ENCODE results near the gene SSH2.
"Not testable (repeated sequence)": the region's sequence is repeated elsewhere in the genome, so short reads cannot be mapped to it uniquely, and the experiment has no call there.

Gene SSH2

GRCh38 chr17:29659155-29659554 lies 270.9 kb downstream of the SSH2 start:
- Histone ChIP-seq H3K9me3 (ENCODE audit: low read length) (no peaks in the 10 kb centered on the region), H2AFZ (ENCODE audit: low read depth, low read length) (no peak overlapping the region), H3K4me1 (ENCODE audit: insufficient read depth, low read length) (no peaks in the 10 kb centered on the region), H3K36me3 (ENCODE audit: insufficient read depth, low read length) (peaks cover 4% of the 10 kb centered on the region), H3K4me3 (ENCODE audit: low read length) (no peak overlapping the region), H3K27me3 (ENCODE audit: insufficient read depth, low read length) (no peaks in the 10 kb centered on the region)

DNA sequence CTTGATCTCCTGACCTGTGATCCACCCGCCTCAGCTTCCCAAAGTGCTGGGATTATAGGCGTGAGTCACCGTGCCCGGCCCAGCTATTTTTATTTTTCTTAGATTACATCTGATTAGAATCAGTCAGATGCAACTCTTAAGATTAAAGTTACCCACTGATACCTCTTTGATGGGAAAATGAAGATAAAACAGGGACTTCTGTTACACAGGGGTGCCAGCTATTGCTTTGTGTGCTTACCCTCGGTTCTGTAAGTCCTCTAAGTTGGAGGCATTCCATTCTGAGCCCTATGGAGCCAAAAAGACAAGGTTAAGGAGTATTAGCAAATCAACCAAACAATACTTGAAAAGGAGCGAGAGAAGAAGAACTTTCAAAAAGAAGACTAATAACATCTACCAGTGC lies 274.7 kb downstream of the SSH2 start:
- no peaks in the 10 kb centered on the region for H3K9me3 ChIP-seq (ENCODE audit: low read length)
- H2AFZ ChIP-seq (ENCODE audit: low read depth, low read length), result no peak overlapping the region
- H3K27me3 ChIP-seq (ENCODE audit: insufficient read depth, low read length), result no peaks in the 10 kb centered on the region
- H3K36me3 ChIP-seq (ENCODE audit: insufficient read depth, low read length), result peaks cover 6% of the 10 kb centered on the region
- no peak overlapping the region for H3K4me3 ChIP-seq (ENCODE audit: low read length)
- H3K4me1 ChIP-seq (ENCODE audit: insufficient read depth, low read length), result no peaks in the 10 kb centered on the region

DNA sequence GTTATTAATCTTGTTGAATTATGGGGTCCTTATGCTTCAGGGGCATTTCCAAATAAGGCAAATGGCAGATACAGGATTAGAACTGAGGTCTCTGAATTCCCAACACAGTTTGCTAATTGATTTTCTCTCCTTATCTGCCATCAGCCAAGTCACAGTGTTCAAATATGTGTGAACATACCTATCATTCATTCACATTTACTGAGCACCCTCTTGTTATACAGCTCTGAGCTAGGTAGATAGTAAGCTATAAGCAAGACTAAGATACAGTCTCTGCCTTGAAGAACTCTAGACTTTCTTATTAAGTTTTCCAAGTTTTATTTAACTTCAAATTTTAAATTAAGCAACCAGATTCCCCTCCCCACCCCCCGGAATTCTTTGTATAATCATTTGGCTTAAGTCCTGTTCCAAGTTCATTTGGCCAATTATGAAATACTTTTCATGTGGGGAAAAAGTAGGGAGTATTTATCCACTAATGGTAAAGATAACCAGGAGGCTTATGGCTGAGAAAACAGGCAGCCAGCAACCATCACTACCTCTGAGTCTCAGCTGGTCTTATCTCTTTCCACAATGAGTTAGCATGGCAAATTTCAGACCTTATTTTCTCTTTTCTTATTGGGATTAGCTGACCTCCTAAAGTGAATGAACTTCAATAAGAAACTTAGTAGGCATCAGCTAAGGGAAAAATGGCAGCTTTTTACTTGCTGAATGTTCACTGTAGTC lies 275.9 kb downstream of the SSH2 start:
- no peak overlapping the region for H2AFZ ChIP-seq (ENCODE audit: low read depth, low read length)
- H3K9me3 ChIP-seq (ENCODE audit: low read length), result no peaks in the 10 kb centered on the region
- H3K36me3 ChIP-seq (ENCODE audit: insufficient read depth, low read length), result peaks cover 9% of the 10 kb centered on the region
- no peaks in the 10 kb centered on the region for H3K4me1 ChIP-seq (ENCODE audit: insufficient read depth, low read length)
- no peak overlapping the region for H3K4me3 ChIP-seq (ENCODE audit: low read length)
- no peaks in the 10 kb centered on the region for H3K27me3 ChIP-seq (ENCODE audit: insufficient read depth, low read length)

GRCh38 chr17:29652976-29653375 lies 277.1 kb downstream of the SSH2 start:
- H3K27me3 ChIP-seq (ENCODE audit: insufficient read depth, low read length), result no peaks in the 10 kb centered on the region
- H3K4me1 ChIP-seq (ENCODE audit: insufficient read depth, low read length), result no peaks in the 10 kb centered on the region
- H3K36me3 ChIP-seq (ENCODE audit: insufficient read depth, low read length), result peaks cover 9% of the 10 kb centered on the region

DNA sequence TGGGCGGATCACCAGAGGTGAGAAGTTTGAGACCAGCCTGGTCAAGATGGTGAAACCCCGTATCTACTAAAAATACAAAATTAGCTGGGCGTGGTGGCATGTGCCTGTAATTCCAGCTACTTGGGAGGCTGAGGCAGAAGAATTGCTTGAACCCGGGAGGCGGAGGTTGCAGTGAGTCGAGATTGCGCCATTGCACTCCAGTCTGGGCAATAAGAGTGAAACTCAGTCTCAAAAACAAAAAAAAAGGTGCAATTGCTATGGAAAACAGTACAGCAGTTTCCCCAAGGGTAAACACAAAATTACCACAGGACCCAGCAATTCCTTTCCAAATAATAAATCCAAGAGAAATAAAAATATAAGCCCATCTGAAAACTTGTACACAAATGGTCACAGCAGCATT lies 278.1 kb downstream of the SSH2 start:
- not testable (repeated sequence) for H2AFZ ChIP-seq (ENCODE audit: low read depth, low read length); H3K9me3 ChIP-seq (ENCODE audit: low read length); H3K4me1 ChIP-seq (ENCODE audit: insufficient read depth, low read length); H3K27me3 ChIP-seq (ENCODE audit: insufficient read depth, low read length); H3K36me3 ChIP-seq (ENCODE audit: insufficient read depth, low read length); H3K4me3 ChIP-seq (ENCODE audit: low read length)

More at GRCh38 chr17:29652976-29653375, 277.1 kb downstream of the SSH2 start:
- Histone ChIP-seq H3K4me3 (ENCODE audit: low read length) (no peak overlapping the region), H2AFZ (ENCODE audit: low read depth, low read length) (no peak overlapping the region), H3K9me3 (ENCODE audit: low read length) (no peaks in the 10 kb centered on the region)

GRCh38 chr17:29650396-29650795 lies 279.6 kb downstream of the SSH2 start:
- H3K4me3 ChIP-seq (ENCODE audit: low read length), result no peak overlapping the region
- peaks cover 9% of the 10 kb centered on the region for H3K36me3 ChIP-seq (ENCODE audit: insufficient read depth, low read length)
- no peaks in the 10 kb centered on the region for H3K4me1 ChIP-seq (ENCODE audit: insufficient read depth, low read length)
- H2AFZ ChIP-seq (ENCODE audit: low read depth, low read length), result no peak overlapping the region
- no peaks in the 10 kb centered on the region for H3K27me3 ChIP-seq (ENCODE audit: insufficient read depth, low read length)
- H3K9me3 ChIP-seq (ENCODE audit: low read length), result no peaks in the 10 kb centered on the region

DNA sequence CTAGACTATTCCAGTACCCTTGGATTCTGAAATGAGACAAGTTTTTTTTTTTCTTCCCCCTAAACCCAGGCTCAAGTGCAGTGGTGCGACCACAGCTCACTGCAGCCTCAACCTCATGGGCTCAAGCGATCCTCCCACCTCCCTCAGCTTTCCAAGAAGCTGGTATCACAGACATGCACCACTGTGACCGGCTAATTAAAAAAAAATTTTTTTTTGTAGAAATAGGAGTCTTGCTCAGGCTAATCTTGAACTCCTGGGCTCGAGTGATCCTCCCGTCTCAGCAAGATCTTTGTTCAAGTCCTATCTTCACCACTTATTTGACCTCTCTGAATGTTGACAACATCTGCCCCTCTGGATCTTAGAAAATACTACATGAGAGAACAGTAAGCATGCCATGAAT lies 280.7 kb downstream of the SSH2 start:
- Histone ChIP-seq H3K4me3 (ENCODE audit: low read length) (no peak overlapping the region), H3K9me3 (ENCODE audit: low read length) (no peaks in the 10 kb centered on the region), H3K27me3 (ENCODE audit: insufficient read depth, low read length) (no peaks in the 10 kb centered on the region), H3K4me1 (ENCODE audit: insufficient read depth, low read length) (no peaks in the 10 kb centered on the region), H2AFZ (ENCODE audit: low read depth, low read length) (no peak overlapping the region), H3K36me3 (ENCODE audit: insufficient read depth, low read length) (peaks cover 6% of the 10 kb centered on the region)

DNA sequence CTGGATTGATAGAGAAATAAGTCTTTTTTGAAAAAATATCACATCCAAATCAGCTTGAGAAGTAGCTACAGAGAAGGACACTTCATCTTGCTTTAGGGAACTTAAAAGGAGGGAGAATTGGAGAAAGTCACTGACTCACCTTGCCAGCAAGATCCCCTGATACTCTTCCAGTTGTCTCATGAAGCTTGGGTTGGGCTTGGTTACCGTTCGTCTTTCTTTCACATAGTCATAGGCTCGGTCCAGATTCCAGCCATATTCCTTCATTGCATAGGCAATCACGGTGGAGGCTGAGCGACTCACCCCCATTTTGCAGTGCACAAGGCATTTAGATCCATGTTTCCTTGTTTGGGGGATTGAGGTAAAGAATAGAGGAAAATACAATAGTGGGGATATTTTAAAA lies 282.0 kb downstream of the SSH2 start:
- H3K36me3 ChIP-seq (ENCODE audit: insufficient read depth, low read length), result peaks cover 6% of the 10 kb centered on the region
- no peaks in the 10 kb centered on the region for H3K9me3 ChIP-seq (ENCODE audit: low read length)

GRCh38 chr17:29645515-29646051 lies 284.4 kb downstream of the SSH2 start:
- Histone ChIP-seq H3K4me1 (ENCODE audit: insufficient read depth, low read length) (peaks cover 1% of the 10 kb centered on the region), H2AFZ (ENCODE audit: low read depth, low read length) (no peak overlapping the region), H3K36me3 (ENCODE audit: insufficient read depth, low read length) (peaks cover 6% of the 10 kb centered on the region), H3K4me3 (ENCODE audit: low read length) (no peak overlapping the region), H3K27me3 (ENCODE audit: insufficient read depth, low read length) (no peaks in the 10 kb centered on the region), H3K9me3 (ENCODE audit: low read length) (no peaks in the 10 kb centered on the region)

More for the DNA sequence above, 282.0 kb downstream of the SSH2 start:
- no peak overlapping the region for H3K4me3 ChIP-seq (ENCODE audit: low read length)
- H3K27me3 ChIP-seq (ENCODE audit: insufficient read depth, low read length), result no peaks in the 10 kb centered on the region
- no peaks in the 10 kb centered on the region for H3K4me1 ChIP-seq (ENCODE audit: insufficient read depth, low read length)
- no peak overlapping the region for H2AFZ ChIP-seq (ENCODE audit: low read depth, low read length)

GRCh38 chr17:29643817-29644160 lies 286.2 kb downstream of the SSH2 start:
- no peaks in the 10 kb centered on the region for H3K27me3 ChIP-seq (ENCODE audit: insufficient read depth, low read length)
- no peak overlapping the region for H3K4me3 ChIP-seq (ENCODE audit: low read length)
- no peak overlapping the region for H2AFZ ChIP-seq (ENCODE audit: low read depth, low read length)
- H3K36me3 ChIP-seq (ENCODE audit: insufficient read depth, low read length), result no peaks in the 10 kb centered on the region
- H3K4me1 ChIP-seq (ENCODE audit: insufficient read depth, low read length), result peaks cover 7% of the 10 kb centered on the region
- H3K9me3 ChIP-seq (ENCODE audit: low read length), result no peaks in the 10 kb centered on the region

DNA sequence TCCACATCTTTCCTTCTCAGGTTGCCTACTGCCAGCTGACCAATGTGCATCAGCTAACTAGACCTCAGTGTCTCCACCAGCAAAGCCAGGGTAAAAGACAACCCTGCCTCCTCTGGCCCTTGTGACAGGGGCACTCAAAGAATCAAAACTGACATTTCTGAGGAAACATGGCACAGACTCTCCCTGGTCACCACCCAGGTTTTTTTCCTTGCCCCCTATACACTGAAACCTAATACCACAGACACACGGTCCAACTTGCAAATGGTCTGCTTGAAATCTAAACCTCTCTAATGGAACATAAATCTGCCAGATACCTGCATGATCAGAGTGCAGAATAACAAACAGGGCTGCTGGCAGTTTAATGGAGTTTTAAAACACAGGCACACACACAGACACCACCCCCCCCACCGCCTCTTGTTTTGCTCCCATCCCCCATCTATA lies 287.8 kb downstream of the SSH2 start:
- peaks cover 7% of the 10 kb centered on the region for H3K4me1 ChIP-seq (ENCODE audit: insufficient read depth, low read length)

GRCh38 chr17:29640981-29641642 lies 288.9 kb downstream of the SSH2 start:
- Histone ChIP-seq H2AFZ (ENCODE audit: low read depth, low read length) (no peak overlapping the region), H3K4me1 (ENCODE audit: insufficient read depth, low read length) (peaks cover 7% of the 10 kb centered on the region), H3K27me3 (ENCODE audit: insufficient read depth, low read length) (no peaks in the 10 kb centered on the region), H3K36me3 (ENCODE audit: insufficient read depth, low read length) (no peaks in the 10 kb centered on the region), H3K9me3 (ENCODE audit: low read length) (no peaks in the 10 kb centered on the region), H3K4me3 (ENCODE audit: low read length) (no peak overlapping the region)

More for the DNA sequence above, 287.8 kb downstream of the SSH2 start:
- Histone ChIP-seq H3K4me3 (ENCODE audit: low read length) (no peak overlapping the region), H3K27me3 (ENCODE audit: insufficient read depth, low read length) (no peaks in the 10 kb centered on the region), H3K9me3 (ENCODE audit: low read length) (no peaks in the 10 kb centered on the region), H3K36me3 (ENCODE audit: insufficient read depth, low read length) (no peaks in the 10 kb centered on the region), H2AFZ (ENCODE audit: low read depth, low read length) (no peak overlapping the region)

GRCh38 chr17:29640413-29640812 lies 289.6 kb downstream of the SSH2 start:
- Histone ChIP-seq H3K4me1 (ENCODE audit: insufficient read depth, low read length) (peaks cover 7% of the 10 kb centered on the region), H3K27me3 (ENCODE audit: insufficient read depth, low read length) (no peaks in the 10 kb centered on the region), H3K4me3 (ENCODE audit: low read length) (no peak overlapping the region), H3K9me3 (ENCODE audit: low read length) (no peaks in the 10 kb centered on the region), H3K36me3 (ENCODE audit: insufficient read depth, low read length) (no peaks in the 10 kb centered on the region), H2AFZ (ENCODE audit: low read depth, low read length) (no peak overlapping the region)
